Stimulated activated naive CD8-positive, alpha-beta T cell treated with anti-CD3 and anti-CD28 coated beads, Interleukin-15, amount 100 ng/mL, for 72 hours (primary cell): ENCODE data around the gene EXOC3L1.

Source experiments
- ATAC-seq: fragments of 150-1000 bp; cut with Tn5 transposase; 2 replicates; pipeline ENCODE4 v1.10.0; 2021; ENCODE audit warnings: mild to moderate bottlenecking, moderate library complexity
- DNase-seq, 2 donors: peaks; one replicate each; pipeline ENCODE4 v3.0.0; 2021 to 2022
- H3K27ac Mint-ChIP-seq, 2 donors: one replicate each; pipeline ENCODE4 v1.8.0; 2022; ENCODE audit warnings: mild to moderate bottlenecking in 2 of 2, mixed read lengths in 2 of 2, moderate library complexity in 2 of 2
- H3K27me3 Mint-ChIP-seq: one replicate; pipeline ENCODE4 v1.8.0; 2022; ENCODE audit warnings: mixed read lengths
- H3K4me1 Mint-ChIP-seq: one replicate; pipeline ENCODE4 v1.8.0; 2022; ENCODE audit warnings: mild to moderate bottlenecking, mixed read lengths
- H3K4me3 Mint-ChIP-seq, 2 donors: one replicate each; pipeline ENCODE4 v1.8.0; 2022; ENCODE audit warnings: mild to moderate bottlenecking in 2 of 2, mixed read lengths in 2 of 2, moderate library complexity in 1 of 2
- H3K9me3 Mint-ChIP-seq, 2 donors: one replicate each; pipeline ENCODE4 v1.8.0; 2022; ENCODE audit warnings: mixed read lengths in 2 of 2

Gene EXOC3L1

GRCh38 chr16:67191995-67192681 lies 2.2 kb upstream of the EXOC3L1 start, which contains the start of gene E2F4:
TSS of gene E2F4 (plus strand) at chr16:67192155. CDS start at chr16:67192228, 73 bp downstream.
- ATAC-seq (peak; percentile 98), DNase-seq (peak; percentile 85 to 91)
- Mint-ChIP-seq H3K4me1 (peaks cover 57% of the 10 kb centered on the region), H3K27me3 (peaks cover 5% of the 10 kb centered on the region), H3K9me3 (no peaks in the 10 kb centered on the region), H3K4me3 (peak within 1 kb of the TSS; percentile 83 to 91), H3K27ac (peak within 1 kb of the TSS; percentile 96)

DNA sequence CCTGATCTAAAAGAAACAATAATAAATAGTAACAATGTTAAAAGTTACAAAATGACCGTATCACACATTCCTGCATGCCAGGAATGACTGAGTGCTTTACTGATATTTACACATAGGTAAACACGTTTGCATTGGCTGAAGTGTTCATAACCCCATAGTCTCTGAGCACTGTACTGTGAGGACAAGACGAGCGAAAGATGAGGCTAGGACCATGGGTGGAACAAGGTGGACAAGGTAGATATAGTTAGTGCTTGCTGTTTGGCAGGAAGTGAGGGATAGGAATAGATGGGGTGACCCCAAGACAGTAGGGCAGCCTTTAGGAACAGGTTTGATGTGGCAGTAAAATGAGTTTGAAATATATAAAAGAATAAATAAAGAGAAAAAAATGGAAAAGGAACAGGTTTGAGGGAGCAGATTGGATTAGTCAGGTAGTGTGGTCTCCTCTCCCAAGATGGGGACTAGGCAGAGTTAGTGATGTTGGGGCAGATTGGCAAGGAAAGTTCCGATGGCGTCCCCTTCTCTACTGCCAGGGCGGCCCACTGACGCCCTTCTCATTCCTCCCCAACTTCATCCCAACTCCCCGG lies 1.6 kb upstream of the EXOC3L1 start:
- peaks cover 50% of the 10 kb centered on the region for H3K4me1 Mint-ChIP-seq
- no peak for ATAC-seq
- H3K27ac Mint-ChIP-seq = peak overlapping the region; percentile 96

DNA sequence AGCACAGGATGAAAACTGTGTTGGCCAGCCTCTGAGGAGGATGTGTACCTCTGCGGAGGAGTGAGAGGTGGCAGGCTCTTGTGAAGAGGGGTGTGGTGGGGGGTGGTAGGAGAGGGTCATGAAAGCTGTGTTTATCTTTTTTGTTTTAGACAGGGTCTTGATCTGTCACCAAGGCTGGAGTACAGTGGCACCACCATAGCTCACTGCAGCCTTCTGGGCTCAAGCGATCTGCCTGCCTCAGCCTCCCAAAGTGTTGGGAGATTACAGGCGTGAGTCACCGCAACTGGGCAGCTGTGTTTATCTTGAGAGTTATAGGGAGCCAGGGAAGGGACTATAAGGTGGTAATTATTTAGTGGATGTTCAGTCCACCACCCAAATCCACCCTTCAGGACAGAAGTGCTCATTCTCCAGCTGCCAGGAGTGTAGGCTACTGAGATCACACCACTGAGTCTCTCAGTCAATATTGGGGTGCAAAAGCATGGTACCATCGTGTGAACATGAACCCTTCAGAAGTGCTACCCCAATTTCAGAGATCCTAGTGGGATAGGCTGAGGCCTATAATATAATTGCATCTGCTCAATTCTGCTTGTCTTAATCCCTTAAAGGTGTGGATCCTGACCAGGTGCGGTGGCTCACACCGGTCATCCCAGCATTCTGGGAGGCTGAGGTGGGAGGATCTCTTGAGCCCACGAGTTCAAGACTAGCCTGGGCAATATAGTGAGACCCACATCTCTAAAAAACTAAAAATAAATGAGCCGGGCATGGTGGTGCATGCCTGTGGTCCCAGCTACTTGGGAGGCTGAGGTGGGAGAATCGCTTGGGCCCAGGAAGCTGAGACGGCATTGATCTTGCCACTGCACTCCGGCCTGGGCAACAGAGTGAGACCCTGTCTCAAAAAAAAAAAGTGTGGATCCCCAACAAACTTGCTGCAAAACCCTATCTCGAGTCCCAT lies 788 bp upstream of the EXOC3L1 start:
- no peak for ATAC-seq
- peaks cover 43% of the 10 kb centered on the region for H3K4me1 Mint-ChIP-seq
- H3K9me3 Mint-ChIP-seq = no peaks in the 10 kb centered on the region
- peak overlapping the region; percentile 83 to 91 for H3K4me3 Mint-ChIP-seq
- no peak overlapping the region for H3K27ac Mint-ChIP-seq
- DNase-seq = no peak
- H3K27me3 Mint-ChIP-seq = peaks cover 15% of the 10 kb centered on the region

More for the DNA sequence above, 1.6 kb upstream of the EXOC3L1 start:
- peaks cover 11% of the 10 kb centered on the region for H3K27me3 Mint-ChIP-seq
- peak overlapping the region; percentile 83 to 91 for H3K4me3 Mint-ChIP-seq
- no peaks in the 10 kb centered on the region for H3K9me3 Mint-ChIP-seq
- no peak for DNase-seq

DNA sequence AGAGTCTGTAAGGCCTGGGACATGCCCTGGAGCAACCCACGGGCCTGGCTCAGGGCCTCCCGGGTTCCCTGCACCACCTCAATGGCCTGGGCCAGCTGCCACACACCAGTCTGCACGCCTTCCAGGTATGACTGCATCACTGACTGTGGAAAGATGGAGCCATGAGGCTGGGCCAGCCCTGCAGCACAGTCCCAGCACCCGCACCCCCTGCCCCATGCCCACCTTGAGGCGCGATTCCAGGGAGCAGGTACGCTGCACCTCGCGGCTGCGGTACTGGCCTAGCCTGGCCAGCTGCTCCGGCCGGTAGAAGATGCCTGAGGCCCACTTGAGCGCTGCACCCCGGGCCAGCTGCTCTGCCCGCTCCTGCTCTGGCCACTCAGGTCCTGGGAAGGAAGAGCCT lies 1.1 kb downstream of the EXOC3L1 start:
- Mint-ChIP-seq H3K4me1 (peaks cover 38% of the 10 kb centered on the region), H3K4me3 (no peak overlapping the region), H3K9me3 (no peaks in the 10 kb centered on the region), H3K27ac (no peak overlapping the region), H3K27me3 (peaks cover 29% of the 10 kb centered on the region)
- no peak for ATAC-seq
- DNase-seq = no peak

GRCh38 chr16:67188323-67188722 lies 1.6 kb downstream of the EXOC3L1 start:
- DNase-seq (no peak), ATAC-seq (no peak)
- Mint-ChIP-seq H3K27me3 (peaks cover 29% of the 10 kb centered on the region), H3K4me3 (no peak overlapping the region), H3K9me3 (no peaks in the 10 kb centered on the region), H3K27ac (no peak overlapping the region), H3K4me1 (peaks cover 33% of the 10 kb centered on the region)

DNA sequence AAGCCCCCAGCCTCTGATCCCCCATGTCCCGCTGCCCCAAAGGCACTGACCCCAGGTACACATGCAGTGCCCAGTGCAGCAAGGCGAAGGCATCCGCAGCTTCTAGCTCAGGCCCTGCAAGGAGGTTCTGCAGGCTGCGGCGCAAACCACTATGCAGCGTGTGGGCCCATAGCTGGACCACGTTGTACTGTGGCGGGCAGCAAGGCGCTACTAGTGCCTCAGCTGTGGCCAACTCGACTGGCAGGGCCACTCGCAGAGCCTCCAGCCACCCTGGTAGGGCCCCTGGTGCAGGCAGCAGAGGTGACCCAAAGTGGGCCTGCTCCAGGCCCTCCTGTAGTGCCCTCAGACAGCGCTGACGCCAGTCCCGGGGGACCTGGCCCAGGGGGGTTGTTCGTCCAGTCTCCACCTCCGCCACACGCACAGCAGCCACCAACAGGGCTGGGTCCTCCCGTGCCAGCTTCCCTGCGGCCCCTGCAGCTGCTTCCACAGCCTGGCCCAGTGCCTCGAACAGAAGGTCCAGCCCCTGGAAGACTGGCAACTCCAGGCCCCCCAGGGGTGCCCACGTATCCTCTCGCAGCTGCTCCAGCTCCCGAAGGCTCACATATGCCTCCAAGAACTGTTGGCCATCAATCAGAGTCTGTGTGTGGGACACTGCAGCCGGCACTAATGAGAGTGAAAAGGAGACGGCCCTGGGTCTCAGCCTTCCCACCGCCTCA lies 2.6 kb downstream of the EXOC3L1 start:
- Mint-ChIP-seq H3K27ac (no peak overlapping the region), H3K4me3 (no peak overlapping the region), H3K27me3 (peaks cover 29% of the 10 kb centered on the region), H3K9me3 (no peaks in the 10 kb centered on the region), H3K4me1 (peaks cover 23% of the 10 kb centered on the region)
- no peak for ATAC-seq
- DNase-seq = no peak

DNA sequence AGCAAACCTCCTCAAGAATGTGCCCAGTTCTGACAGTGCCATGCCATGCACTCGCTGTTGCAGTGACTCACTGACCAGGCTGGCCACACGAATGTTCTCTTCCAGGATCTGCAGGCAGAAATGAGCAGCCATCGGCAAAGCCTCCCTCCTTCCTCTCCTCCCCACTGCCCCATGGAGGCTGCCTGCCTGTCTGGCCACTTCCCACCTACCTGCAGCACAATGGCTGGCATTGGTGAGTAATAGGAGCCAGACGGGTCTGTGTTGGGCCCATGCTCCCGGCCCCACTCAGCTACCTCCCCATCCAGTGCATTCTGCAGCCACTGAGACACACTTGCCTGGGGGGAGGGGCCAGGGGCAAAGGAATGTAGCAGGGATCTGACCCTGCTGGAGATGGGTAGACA lies 3.4 kb downstream of the EXOC3L1 start:
- ATAC-seq (no peak), DNase-seq (no peak)
- H3K27me3 Mint-ChIP-seq = peaks cover 29% of the 10 kb centered on the region
- no peaks in the 10 kb centered on the region for H3K9me3 Mint-ChIP-seq
- no peak overlapping the region for H3K27ac Mint-ChIP-seq
- H3K4me1 Mint-ChIP-seq = peaks cover 20% of the 10 kb centered on the region
- no peak overlapping the region for H3K4me3 Mint-ChIP-seq

DNA sequence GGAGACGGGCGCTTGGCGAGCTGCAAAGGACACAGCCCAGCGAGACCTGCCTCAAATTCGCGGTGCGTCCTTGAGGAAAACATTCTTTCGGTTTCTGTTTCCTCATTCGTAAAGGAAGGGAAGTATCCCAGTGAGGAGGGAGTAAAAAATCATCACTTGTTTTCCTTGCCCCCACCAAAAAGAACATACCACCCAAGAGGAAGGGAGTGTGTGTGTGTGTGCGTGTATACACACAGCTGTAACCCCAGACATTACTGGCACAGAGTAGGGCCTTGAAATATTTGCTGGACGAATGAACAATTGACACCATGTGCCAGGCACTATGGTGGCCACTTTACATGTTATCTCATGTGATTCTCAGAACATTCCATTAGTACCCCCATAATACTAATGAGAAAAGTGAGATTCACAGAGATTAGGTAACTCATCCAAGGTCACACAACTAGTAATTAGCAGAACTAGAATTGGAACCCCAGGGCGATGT lies 4.2 kb downstream of the EXOC3L1 start:
- ATAC-seq (no peak), DNase-seq (no peak)
- H3K4me3 Mint-ChIP-seq = no peak overlapping the region
- H3K4me1 Mint-ChIP-seq = peaks cover 15% of the 10 kb centered on the region
- H3K27me3 Mint-ChIP-seq = peaks cover 29% of the 10 kb centered on the region
- no peaks in the 10 kb centered on the region for H3K9me3 Mint-ChIP-seq
- no peak overlapping the region for H3K27ac Mint-ChIP-seq

- peaks cover 15% of the 10 kb centered on the region for H3K4me1 Mint-ChIP-seq
- no peak overlapping the region for H3K27ac Mint-ChIP-seq
- ATAC-seq = peak; percentile 50
- DNase-seq = peak; percentile 84 to 85
- H3K4me3 Mint-ChIP-seq = no peak overlapping the region
- peaks cover 29% of the 10 kb centered on the region for H3K27me3 Mint-ChIP-seq
- no peaks in the 10 kb centered on the region for H3K9me3 Mint-ChIP-seq
Measured at GRCh38 chr16:67184995-67185650, 4.8 kb downstream of the EXOC3L1 start.

- ATAC-seq (peak; percentile 16), DNase-seq (no peak)
- peaks cover 15% of the 10 kb centered on the region for H3K4me1 Mint-ChIP-seq
- no peak overlapping the region for H3K4me3 Mint-ChIP-seq
- no peak overlapping the region for H3K27ac Mint-ChIP-seq
- no peaks in the 10 kb centered on the region for H3K9me3 Mint-ChIP-seq
- H3K27me3 Mint-ChIP-seq = peaks cover 29% of the 10 kb centered on the region
Measured at GRCh38 chr16:67184453-67184994, 5.4 kb downstream of the EXOC3L1 start.

DNA sequence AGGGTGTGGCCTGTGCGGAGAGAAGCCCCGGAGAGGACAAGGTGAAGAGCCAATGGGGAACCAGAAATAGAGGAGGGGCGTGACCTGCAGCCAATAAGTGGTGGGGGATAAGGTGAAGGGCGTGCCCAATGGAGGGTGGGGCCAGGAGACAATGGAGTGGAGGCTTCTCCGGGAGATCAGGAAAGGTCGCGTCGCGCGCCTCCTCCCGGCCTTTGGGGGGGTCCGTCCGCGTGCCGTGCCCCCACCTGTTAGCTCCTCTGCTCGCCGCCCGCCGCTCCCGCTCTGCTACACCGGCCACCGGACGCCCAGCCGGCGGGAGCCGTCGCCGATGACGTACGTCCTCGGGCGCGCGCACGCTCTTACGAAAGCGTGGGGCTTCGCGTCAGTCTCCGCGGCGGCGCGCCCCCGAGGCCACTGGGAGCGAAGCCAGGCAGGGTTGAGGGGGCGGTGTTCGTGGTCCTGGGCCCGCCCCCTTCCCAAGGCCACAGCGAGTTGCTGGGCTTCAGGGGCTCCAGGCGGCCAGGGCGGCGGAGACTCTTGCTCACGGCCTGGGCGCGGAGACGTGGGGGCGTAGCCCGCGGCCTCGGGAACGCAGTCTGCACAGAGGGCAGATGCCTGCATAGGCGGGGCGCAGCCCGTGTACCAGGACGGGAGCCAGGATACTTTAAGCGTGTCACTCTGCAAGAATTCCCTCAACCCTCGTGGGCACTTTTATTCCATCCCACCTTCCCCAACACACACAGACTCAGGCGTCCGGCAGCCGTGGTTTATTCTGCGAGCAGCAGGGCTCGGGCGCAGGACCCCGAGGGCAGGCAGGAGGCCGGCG lies 6.1 kb downstream of the EXOC3L1 start, which contains the start of gene MATCAP1:
TSS of gene MATCAP1 (minus strand) at position 337 of the 826 bp plus-strand sequence. CDS start 3,353 bp downstream, outside the sequence.
- DNase-seq = peak; percentile 92 to 94
- peak; percentile 95 for ATAC-seq
- no peak within 1 kb of the TSS for H3K27ac Mint-ChIP-seq
- H3K9me3 Mint-ChIP-seq = no peaks in the 10 kb centered on the region
- H3K4me3 Mint-ChIP-seq = no peak within 1 kb of the TSS
- peaks cover 18% of the 10 kb centered on the region for H3K4me1 Mint-ChIP-seq
- H3K27me3 Mint-ChIP-seq = peaks cover 35% of the 10 kb centered on the region

DNA sequence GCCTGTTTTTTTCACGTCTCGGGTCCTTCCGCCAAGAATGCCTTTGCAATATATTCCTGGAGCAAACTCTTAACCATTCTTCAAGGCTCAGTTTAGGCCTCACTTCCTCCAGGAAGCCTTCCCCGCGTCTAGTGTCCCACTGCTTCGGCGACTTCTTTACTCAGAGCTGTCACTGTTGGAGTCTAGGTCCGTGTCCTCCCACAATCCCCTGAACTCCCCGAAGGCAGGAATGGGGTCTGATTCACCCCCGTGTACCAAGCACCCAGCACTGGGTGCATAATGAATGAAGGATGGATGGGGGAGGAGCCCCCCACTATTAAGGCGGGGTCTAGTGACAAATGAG lies 6.7 kb downstream of the EXOC3L1 start:
- Mint-ChIP-seq H3K27me3 (peaks cover 40% of the 10 kb centered on the region), H3K27ac (no peak overlapping the region), H3K9me3 (no peaks in the 10 kb centered on the region), H3K4me1 (peaks cover 24% of the 10 kb centered on the region), H3K4me3 (no peak overlapping the region)
- no peak for ATAC-seq
- no peak for DNase-seq

GRCh38 chr16:67182288-67182687 lies 7.6 kb downstream of the EXOC3L1 start:
- peaks cover 47% of the 10 kb centered on the region for H3K27me3 Mint-ChIP-seq
- peaks cover 34% of the 10 kb centered on the region for H3K4me1 Mint-ChIP-seq
- DNase-seq (no peak), ATAC-seq (no peak)
- no peak overlapping the region for H3K4me3 Mint-ChIP-seq
- H3K9me3 Mint-ChIP-seq = no peaks in the 10 kb centered on the region
- no peak overlapping the region for H3K27ac Mint-ChIP-seq

DNA sequence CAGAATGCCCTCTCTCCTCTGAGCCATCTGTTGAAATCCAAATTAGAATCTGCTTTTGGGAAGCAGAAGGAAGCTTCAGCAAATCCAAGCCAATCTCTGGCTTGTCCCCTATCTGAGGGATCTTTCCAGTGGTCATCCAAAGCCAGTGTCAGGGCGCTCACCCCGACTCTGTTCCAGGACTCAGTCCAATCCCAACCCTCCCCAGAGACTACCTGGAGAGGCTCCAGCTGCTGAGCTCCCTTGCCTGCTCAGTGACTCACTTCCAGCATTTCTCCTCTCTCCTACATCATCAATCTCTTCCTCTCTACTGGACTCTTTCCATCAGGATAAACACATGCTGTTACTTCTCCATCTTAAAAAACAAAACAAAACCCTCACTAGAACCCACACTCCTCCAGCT lies 8.6 kb downstream of the EXOC3L1 start:
- Mint-ChIP-seq H3K27me3 (peaks cover 47% of the 10 kb centered on the region), H3K9me3 (no peaks in the 10 kb centered on the region), H3K4me3 (no peak overlapping the region), H3K27ac (no peak overlapping the region), H3K4me1 (peaks cover 42% of the 10 kb centered on the region)
- no peak for ATAC-seq
- DNase-seq = no peak
